ENCODE results near the gene HEXB.

DNA sequence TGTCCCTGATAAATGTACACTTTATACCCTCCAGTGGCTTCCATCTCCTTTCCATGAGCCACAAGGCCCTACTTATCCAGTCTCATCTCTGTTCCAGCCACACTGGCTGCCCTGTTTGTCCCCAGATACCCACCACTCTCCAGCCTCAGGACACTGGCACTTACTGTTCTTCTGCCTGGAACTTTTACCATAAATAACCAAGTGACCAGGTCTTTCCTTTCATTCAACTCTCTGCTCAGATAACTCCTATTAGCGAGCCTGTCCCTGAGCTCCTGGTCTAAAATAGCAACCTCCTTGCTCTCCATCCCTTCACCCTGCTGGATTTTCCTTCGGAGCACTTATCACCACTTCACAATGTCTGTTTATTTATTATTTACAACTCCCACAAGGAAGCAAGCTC is 27.9 kb upstream of the HEXB start:
- TF ChIP-seq, protein P1, sequence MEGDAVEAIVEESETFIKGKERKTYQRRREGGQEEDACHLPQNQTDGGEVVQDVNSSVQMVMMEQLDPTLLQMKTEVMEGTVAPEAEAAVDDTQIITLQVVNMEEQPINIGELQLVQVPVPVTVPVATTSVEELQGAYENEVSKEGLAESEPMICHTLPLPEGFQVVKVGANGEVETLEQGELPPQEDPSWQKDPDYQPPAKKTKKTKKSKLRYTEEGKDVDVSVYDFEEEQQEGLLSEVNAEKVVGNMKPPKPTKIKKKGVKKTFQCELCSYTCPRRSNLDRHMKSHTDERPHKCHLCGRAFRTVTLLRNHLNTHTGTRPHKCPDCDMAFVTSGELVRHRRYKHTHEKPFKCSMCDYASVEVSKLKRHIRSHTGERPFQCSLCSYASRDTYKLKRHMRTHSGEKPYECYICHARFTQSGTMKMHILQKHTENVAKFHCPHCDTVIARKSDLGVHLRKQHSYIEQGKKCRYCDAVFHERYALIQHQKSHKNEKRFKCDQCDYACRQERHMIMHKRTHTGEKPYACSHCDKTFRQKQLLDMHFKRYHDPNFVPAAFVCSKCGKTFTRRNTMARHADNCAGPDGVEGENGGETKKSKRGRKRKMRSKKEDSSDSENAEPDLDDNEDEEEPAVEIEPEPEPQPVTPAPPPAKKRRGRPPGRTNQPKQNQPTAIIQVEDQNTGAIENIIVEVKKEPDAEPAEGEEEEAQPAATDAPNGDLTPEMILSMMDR (IDR thresholded peaks at IDR 0.05): no peak
- TF ChIP-seq POLR2A (IDR thresholded peaks at IDR 0.05): no peak

All from lower leg skin (tissue), 3 donors.